Ishikawa (cell line): ENCODE data around the gene MAP3K19.

Source experiments
- CEBPB ChIP-seq: IDR thresholded peaks from 2 replicates; pipeline ENCODE4 v1.6.1; 2012
- CREB1 ChIP-seq: IDR thresholded peaks from 2 replicates; pipeline ENCODE4 v1.6.1; 2012; ENCODE audit warnings: low read depth
- EGR1 ChIP-seq: IDR thresholded peaks from 2 replicates; pipeline ENCODE4 v1.6.1; 2012
- EP300 ChIP-seq: IDR thresholded peaks from 2 replicates; pipeline ENCODE4 v1.6.1; 2012; ENCODE audit warnings: borderline replicate concordance
- FOXM1 ChIP-seq: IDR thresholded peaks from 2 replicates; pipeline ENCODE4 v1.6.1; 2012; ENCODE audit warnings: low read depth, borderline replicate concordance
- NFIC ChIP-seq: IDR thresholded peaks from 2 replicates; pipeline ENCODE4 v1.6.1; 2012
- RAD21 ChIP-seq: IDR thresholded peaks from 2 replicates; pipeline ENCODE4 v1.6.1; 2012; ENCODE audit warnings: low read depth
- REST ChIP-seq: IDR thresholded peaks from 2 replicates; pipeline ENCODE4 v1.6.1; 2012; ENCODE audit warnings: low read depth, mild to moderate bottlenecking
- TAF1 ChIP-seq: IDR thresholded peaks from 2 replicates; pipeline ENCODE4 v1.6.1; 2012; ENCODE audit warnings: low read depth, mild to moderate bottlenecking
- TCF12 ChIP-seq: IDR thresholded peaks from 2 replicates; pipeline ENCODE4 v1.6.1; 2012; ENCODE audit warnings: low read depth
- TEAD4 ChIP-seq: IDR thresholded peaks from 2 replicates; pipeline ENCODE4 v1.6.1; 2012
- YY1 ChIP-seq: IDR thresholded peaks from 2 replicates; pipeline ENCODE4 v1.6.1; 2012; ENCODE audit warnings: low read depth
- ZBTB7A ChIP-seq: IDR thresholded peaks from 2 replicates; pipeline ENCODE4 v1.6.1; 2012; ENCODE audit warnings: low read depth
- TF ChIP-seq, protein P1 (sequence below): IDR thresholded peaks from 2 replicates; pipeline ENCODE4 v1.6.1; 2012
- TF ChIP-seq, protein P2 (sequence below): IDR thresholded peaks from 2 replicates; pipeline ENCODE4 v1.6.1; 2012

Gene MAP3K19

DNA sequence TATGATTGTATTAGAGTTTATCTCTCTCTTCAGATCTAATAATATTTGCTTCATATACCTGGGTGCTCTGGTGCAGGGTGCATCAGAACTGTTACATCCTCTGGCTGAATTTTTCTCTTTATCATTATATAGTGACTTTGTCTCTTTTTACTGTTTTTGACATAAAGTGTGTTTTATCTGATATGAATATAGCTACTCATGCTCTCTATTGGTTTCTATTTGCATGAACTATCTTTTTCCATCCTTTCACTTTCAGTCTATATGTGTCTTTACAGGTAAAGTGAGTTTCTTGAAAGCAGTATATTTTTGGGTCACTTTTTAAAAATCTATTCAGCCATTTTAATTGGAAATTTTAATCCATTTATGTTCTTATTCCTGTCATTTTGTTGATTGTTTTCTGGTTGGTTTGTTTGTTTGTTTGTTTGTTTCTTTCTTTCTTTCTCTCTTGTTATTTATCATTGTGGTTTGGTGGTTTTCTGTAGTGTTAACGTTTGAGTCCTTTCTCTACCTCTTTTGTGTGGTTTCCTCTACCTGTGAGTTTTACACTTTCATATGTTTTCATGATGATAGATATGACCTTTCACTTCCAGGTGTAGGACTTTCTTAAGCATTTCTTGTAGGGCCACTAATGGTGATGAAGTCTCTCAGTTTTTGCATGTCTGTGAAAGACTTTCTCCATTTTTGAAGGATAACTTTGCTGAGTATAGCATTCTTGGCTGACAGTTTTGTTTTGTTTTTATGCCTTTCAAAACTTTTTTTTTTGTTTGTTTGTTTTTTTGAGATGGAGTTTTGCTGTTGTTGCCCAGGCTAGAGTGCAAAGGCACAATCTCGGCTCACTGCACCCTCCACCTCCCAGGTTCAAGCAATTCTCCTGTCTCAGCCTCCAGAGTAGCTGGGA, 73.8 kb downstream of the MAP3K19 start:
- no peak for TF ChIP-seq EP300
- no peak for TF ChIP-seq YY1
- TF ChIP-seq TAF1: no peak
- no peak for TF ChIP-seq TCF12
- TF ChIP-seq CEBPB: no peak
- TF ChIP-seq NFIC: no peak

DNA sequence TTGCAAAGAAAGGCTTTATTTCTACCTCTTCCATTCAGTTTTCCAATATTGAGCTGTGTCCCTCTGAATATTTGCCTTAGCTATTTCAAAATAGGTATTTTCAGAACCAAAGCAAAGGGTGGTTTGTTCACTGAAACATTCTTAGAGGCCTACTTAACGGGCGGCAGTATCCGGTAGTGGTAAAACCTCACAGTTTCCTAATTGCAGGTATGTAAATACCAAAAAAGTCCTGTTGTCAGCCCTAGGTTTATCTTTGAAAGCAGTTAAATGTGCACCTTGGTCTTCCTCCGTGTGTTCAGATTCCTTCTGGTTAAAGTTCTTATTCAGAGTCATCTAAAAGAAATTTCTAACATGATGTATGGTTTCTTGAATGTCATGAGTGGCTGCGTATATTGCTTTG, 89.8 kb downstream of the MAP3K19 start:
- TF ChIP-seq CREB1: no peak
- no peak for TF ChIP-seq FOXM1
- TF ChIP-seq, protein P1, sequence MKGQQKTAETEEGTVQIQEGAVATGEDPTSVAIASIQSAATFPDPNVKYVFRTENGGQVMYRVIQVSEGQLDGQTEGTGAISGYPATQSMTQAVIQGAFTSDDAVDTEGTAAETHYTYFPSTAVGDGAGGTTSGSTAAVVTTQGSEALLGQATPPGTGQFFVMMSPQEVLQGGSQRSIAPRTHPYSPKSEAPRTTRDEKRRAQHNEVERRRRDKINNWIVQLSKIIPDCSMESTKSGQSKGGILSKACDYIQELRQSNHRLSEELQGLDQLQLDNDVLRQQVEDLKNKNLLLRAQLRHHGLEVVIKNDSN: no peak
- TF ChIP-seq YY1: no peak
- TF ChIP-seq RAD21: no peak
- no peak for TF ChIP-seq CEBPB
- no peak for TF ChIP-seq EP300
- TF ChIP-seq, protein P2, sequence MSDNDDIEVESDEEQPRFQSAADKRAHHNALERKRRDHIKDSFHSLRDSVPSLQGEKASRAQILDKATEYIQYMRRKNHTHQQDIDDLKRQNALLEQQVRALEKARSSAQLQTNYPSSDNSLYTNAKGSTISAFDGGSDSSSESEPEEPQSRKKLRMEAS: no peak
- TF ChIP-seq EGR1: no peak
- TF ChIP-seq TCF12: no peak
- no peak for TF ChIP-seq TAF1
- no peak for TF ChIP-seq ZBTB7A
- TF ChIP-seq TEAD4: no peak
- TF ChIP-seq NFIC: no peak
- TF ChIP-seq REST: no peak

DNA sequence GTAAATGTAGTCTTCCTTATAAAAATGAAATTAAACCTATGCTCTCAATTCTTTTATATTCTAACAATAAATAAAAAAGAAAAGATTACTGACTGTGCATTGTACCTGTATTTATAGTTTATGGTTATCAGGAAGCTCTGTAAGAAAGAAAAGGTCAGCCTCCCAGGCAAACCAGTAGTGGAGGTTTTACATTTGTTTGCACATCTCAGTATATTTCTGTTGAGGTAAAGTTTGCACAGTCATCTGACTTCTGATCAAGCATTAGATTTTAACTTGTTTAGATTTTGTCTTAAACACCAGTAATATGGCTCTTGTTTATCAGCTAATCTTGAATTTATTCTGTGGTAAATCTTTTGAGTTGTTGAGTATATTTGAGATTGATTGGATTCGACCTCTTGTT, 91.5 kb downstream of the MAP3K19 start:
- TF ChIP-seq REST (no peak), TAF1 (no peak), YY1 (no peak), ZBTB7A (no peak), EGR1 (no peak), FOXM1 (no peak), NFIC (no peak), RAD21 (no peak), EP300 (no peak), CREB1 (no peak), CEBPB (no peak)
- TF ChIP-seq, protein P2: no peak
- TF ChIP-seq, protein P1: no peak

DNA sequence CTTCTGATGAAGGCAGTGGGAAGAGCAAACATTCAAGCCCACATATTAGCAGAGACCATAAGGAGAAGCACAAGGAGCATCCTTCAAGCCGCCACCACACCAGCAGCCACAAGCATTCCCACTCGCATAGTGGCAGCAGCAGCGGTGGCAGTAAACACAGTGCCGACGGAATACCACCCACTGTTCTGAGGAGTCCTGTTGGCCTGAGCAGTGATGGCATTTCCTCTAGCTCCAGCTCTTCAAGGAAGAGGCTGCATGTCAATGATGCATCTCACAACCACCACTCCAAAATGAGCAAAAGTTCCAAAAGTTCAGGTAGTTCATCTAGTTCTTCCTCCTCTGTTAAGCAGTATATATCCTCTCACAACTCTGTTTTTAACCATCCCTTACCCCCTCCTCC, 93.2 kb downstream of the MAP3K19 start:
- TF ChIP-seq NFIC (no peak), CREB1 (no peak), YY1 (no peak), EP300 (no peak), ZBTB7A (no peak), TCF12 (no peak), CEBPB (no peak), TAF1 (no peak), TEAD4 (no peak), FOXM1 (no peak), RAD21 (no peak), REST (no peak)
- TF ChIP-seq, protein P1: no peak
- TF ChIP-seq, protein P2: no peak
